ENCODE results near the gene AP1S1.
"Not testable (repeated sequence)": the region's sequence is repeated elsewhere in the genome, so short reads cannot be mapped to it uniquely, and the experiment has no call there.

The AP1S1 gene

GRCh38 chr7:101153969-101154692 is at the start of gene AP1S1:
TSS of gene AP1S1 (plus strand) at chr7:101154476. CDS start at chr7:101154515, 39 bp downstream.
- peak; percentile 93 for DNase-seq (ENCODE audit: low read depth)

GRCh38 chr7:101104799-101105198 is 49.5 kb upstream of the AP1S1 start:
- DNase-seq (ENCODE audit: low read depth): no peak

GRCh38 chr7:101105248-101105647 is 49.0 kb upstream of the AP1S1 start:
- DNase-seq (ENCODE audit: low read depth): not testable (repeated sequence)

GRCh38 chr7:101106386-101106785 is 47.9 kb upstream of the AP1S1 start:
- no peak for DNase-seq (ENCODE audit: low read depth)

- DNase-seq (ENCODE audit: low read depth): peak; percentile 79
Measured at GRCh38 chr7:101108330-101108857, 45.9 kb upstream of the AP1S1 start.

GRCh38 chr7:101108961-101109360 is 45.3 kb upstream of the AP1S1 start:
- peak; percentile 65 for DNase-seq (ENCODE audit: low read depth)

- no peak for DNase-seq (ENCODE audit: low read depth)
Measured at GRCh38 chr7:101109368-101109767, 44.9 kb upstream of the AP1S1 start.

- no peak for DNase-seq (ENCODE audit: low read depth)
Measured at GRCh38 chr7:101111261-101111660, 43.0 kb upstream of the AP1S1 start.

- peak; percentile 99 for DNase-seq (ENCODE audit: low read depth)
Measured at GRCh38 chr7:101112233-101112632, 42.0 kb upstream of the AP1S1 start.

GRCh38 chr7:101113140-101113539 is 41.1 kb upstream of the AP1S1 start:
- not testable (repeated sequence) for DNase-seq (ENCODE audit: low read depth)

GRCh38 chr7:101113836-101114235 is 40.4 kb upstream of the AP1S1 start:
- DNase-seq (ENCODE audit: low read depth): no peak

GRCh38 chr7:101114492-101114891 is 39.8 kb upstream of the AP1S1 start:
- DNase-seq (ENCODE audit: low read depth): peak; percentile 54

GRCh38 chr7:101115215-101115614 is 39.1 kb upstream of the AP1S1 start:
- DNase-seq (ENCODE audit: low read depth): no peak

GRCh38 chr7:101116898-101117297 is 37.4 kb upstream of the AP1S1 start:
- DNase-seq (ENCODE audit: low read depth): peak; percentile 69

GRCh38 chr7:101118856-101119255 is 35.4 kb upstream of the AP1S1 start:
- DNase-seq (ENCODE audit: low read depth): no peak

- DNase-seq (ENCODE audit: low read depth): peak; percentile 93
Measured at GRCh38 chr7:101119876-101120275, 34.4 kb upstream of the AP1S1 start.

- DNase-seq (ENCODE audit: low read depth): no peak
Measured at GRCh38 chr7:101120315-101120714, 34.0 kb upstream of the AP1S1 start.

GRCh38 chr7:101121631-101121990 is 32.7 kb upstream of the AP1S1 start:
- not testable (repeated sequence) for DNase-seq (ENCODE audit: low read depth)

GRCh38 chr7:101121991-101122932 is 32.0 kb upstream of the AP1S1 start:
- peak; percentile 99 for DNase-seq (ENCODE audit: low read depth)

- DNase-seq (ENCODE audit: low read depth): no peak
Measured at GRCh38 chr7:101122933-101123702, 31.2 kb upstream of the AP1S1 start.

- DNase-seq (ENCODE audit: low read depth): no peak
Measured at GRCh38 chr7:101123703-101124068, 30.6 kb upstream of the AP1S1 start.

Data from amniotic epithelial cell (primary cell).